Adipose tissue (tissue), 3 donors: ENCODE results near the gene LRRC34. TPM values are rescaled to one million over a fixed set of nuclear protein-coding genes. Genes with fewer than 3 reads are reported as not detected.

Experiments used
- H3K27ac ChIP-seq: one replicate; pipeline ENCODE4 v1.5.1; 2013; ENCODE audit warnings: low read depth, low read length
- WGBS, 3 donors: extraction: QIAGEN DNeasy Blood & Tissue Kit; methylation state at CpG; one replicate each; pipeline ENCODE4 v1.1.7; 2013; 5-methylcytosine and 5-hydroxymethylcytosine counted together
- polyA plus RNA-seq, 3 donors: library from polyadenylated mRNA; stranded (reverse); fragments of 200-250 nt; gene quantifications; one replicate each; pipeline ENCODE4 v1.2.3, GENCODE V29; 2013
- donor health status: healthy with polysubstance abuse.
- donor health status: Bipolar disorder and iron deficiency.
- donor health status: healthy.

Gene LRRC34
- polyA plus RNA-seq, 3 donors = 0.92 to 7.2 (median 3.7) TPM

DNA sequence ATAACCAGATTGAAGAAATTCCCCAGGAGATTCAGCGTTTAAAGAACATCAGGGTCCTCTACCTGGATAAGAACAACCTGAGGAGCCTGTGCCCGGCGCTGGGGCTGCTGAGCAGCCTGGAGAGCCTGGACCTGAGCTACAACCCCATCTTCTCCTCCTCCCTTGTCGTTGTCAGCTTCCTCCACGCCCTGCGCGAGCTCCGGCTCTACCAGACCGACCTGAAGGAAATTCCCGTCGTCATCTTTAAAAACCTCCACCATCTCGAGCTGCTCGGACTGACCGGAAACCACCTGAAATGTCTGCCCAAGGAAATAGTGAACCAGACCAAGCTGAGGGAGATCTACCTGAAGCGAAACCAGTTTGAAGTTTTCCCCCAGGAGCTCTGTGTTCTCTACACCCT is 9.4 kb upstream of the LRRC34 start:
- WGBS, 3 donors = 88 to 94% (median 90%) methylated on average over 15 of the region's 15 CpGs
- no peak overlapping the region for H3K27ac ChIP-seq

DNA sequence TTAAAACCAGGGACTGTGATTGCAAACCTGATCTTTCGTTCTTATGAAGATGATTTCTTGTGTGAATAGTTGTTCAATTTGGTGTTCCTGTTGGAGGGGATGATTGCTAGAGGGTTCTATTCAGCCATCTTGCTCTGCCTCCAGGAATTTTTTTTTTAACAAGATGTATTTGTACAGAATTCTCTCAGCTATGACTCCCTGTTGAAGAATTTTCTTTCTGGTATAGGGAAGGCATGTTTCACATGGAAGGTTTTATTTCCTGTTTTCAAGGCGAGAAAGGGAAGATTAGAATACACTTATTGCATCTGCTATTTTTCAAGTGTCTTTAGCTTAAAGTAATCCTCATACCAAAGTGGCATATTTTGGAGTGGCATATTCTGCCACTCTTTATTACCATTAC is 5.6 kb upstream of the LRRC34 start:
- WGBS, 3 donors = 67 to 93% (median 77%) methylated on average over 2 of the region's 2 CpGs
- no peak overlapping the region for H3K27ac ChIP-seq

DNA sequence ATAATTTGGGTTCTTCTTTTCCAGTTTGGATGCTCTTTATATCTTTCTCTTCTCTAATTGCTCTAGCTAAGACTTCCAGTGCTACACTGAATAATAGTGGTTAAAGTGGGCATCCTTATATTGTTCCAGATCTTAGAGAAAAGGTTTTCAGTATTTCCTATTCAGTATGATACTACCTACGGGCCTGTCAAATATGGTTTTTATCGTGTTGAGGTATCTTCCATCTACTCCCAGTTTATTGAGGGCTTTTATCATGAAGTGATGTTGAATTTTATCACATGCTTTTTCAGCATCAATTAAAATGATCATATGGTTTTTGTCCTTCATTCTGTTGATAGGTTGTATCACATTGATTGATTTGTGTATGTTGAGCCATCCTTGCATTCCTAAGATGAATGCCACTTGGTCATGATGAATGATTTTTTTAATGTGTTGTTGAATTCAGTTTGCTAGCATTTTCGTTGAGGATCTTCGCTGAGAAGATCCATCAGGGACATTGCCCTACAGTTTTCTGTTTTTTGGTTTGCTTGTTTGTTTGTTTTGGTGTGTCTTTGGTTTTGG is 3.0 kb upstream of the LRRC34 start:
- 93 to 99% (median 96%) methylated on average over 4 of the region's 4 CpGs for WGBS, 3 donors
- H3K27ac ChIP-seq = no peak overlapping the region

DNA sequence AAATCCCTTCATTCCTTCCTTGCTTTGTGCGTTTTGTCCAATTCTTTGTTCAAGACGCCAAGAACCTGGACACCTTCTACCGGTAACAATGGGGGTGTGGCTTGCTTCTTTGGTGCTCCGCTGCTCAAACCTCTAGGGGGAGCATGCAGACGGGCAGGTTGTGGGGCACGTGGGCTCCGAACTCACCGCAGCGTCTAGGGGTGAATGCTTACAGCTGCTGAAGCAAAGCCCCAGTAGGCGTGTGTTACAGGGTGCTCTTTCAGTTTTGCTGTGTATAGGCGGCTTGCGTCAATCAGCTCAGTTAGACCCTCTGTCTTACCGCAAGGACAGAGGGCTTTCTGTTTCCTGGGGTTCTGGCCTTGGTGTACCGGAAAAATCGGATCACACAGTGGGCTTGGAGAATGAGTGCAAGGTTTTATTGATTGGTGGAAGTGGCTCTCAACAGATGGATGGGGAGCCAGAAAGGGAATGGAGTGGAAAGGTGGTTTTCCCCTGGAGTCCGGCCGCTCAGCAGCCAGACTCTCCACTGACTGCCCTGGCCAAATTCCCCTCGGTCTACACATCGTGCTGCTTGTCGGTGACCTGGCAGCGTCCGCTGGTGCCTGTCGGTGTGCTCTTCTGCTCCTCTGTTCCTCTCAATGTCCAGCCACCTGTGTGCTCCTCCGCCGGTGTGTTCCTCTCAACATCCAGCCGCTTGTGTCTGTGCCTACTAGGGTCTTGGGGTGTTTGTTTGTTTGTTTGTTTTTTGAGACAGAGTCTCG is 1.2 kb upstream of the LRRC34 start:
- 57 to 64% (median 58%) methylated on average over 27 of the region's 27 CpGs for WGBS, 3 donors

DNA sequence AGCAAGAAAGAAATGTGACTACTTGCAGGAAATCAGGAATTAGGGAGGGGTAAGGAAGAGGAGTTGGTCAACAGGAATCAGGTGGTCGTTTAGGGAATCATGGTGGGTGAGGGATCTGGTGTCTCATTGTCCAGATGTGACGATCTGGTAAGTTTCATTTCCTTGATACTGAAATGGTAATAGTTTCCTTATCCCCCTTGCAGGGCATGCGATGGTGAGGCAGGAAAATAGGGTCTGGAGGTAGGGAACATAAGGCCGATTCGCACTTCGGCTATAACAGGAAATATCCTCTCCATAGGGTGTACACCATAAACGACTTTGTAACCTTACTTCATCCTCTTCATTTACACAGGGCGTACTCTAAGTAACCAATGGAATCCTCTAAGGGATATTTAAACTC is 574 bp upstream of the LRRC34 start:
- no peak overlapping the region for H3K27ac ChIP-seq

More for the DNA sequence above, 1.2 kb upstream of the LRRC34 start:
- no peak overlapping the region for H3K27ac ChIP-seq

DNA sequence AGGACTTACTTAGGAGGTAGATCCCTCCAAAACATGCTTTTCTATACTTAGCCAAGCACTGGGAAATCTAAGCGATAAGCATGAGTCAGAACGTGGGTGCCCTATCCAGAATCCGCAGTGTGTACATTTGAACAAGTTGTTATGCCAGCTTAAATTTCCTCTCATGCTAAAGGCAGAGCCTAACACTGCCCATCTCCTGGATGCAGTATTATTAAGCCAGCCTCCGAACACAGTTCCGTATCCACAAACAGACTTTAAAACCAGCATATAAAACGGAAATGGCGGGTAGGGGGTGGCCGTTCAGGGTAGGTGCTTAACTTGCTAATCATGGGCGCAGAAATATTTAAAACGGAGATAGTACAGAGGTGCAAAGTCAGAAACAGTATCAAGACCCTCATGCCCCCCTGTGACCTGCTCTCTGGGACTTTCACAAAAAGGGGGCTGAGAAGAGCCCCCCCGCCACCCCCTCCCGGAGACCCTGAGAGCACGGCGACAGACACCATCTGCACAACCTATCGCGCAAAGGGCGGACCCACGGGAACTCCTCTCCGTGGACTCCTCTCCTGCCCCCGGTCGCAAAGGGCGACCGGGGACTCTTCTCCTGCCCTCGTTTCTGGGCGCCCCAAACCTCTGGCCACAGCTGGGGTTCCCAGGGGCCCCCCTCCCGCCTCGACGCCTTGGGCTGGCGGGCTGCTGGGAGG is 923 bp downstream of the LRRC34 start:
- 1 to 6% (median 4%) methylated on average over 29 of the region's 29 CpGs for WGBS, 3 donors
- H3K27ac ChIP-seq = no peak overlapping the region

More for the DNA sequence above, 574 bp upstream of the LRRC34 start:
- WGBS, 3 donors = 30 to 69% (median 33%) methylated on average over 8 of the region's 8 CpGs

DNA sequence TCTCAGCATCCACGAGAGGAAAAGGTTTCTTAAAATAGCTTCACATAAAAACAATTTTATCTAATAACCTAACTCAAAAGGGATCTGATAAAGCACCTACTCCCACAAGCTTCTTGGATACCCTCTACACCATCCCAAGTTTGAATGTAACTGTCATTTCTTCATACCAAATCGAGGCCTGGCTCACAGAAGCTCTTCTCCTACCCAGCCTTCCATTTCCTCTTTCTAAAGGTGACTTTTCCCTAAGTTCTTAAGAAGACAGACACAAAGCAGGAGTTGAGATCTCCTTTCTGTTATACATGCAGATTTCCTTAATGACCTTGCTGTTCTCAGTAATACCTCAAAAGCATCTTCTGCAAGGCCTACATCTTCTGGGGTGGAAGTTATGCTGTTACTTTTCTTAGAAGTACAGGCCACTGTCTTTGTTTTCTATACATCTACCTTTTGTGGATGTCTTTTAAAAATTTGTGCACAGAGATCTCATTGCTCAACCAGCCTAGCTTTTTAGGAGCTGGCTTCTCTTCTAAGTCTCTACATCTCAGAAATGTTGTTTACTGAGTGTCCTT is 3.4 kb downstream of the LRRC34 start:
- 35 to 49% (median 35%) methylated on average over 2 of the region's 2 CpGs for WGBS, 3 donors
- no peak overlapping the region for H3K27ac ChIP-seq

DNA sequence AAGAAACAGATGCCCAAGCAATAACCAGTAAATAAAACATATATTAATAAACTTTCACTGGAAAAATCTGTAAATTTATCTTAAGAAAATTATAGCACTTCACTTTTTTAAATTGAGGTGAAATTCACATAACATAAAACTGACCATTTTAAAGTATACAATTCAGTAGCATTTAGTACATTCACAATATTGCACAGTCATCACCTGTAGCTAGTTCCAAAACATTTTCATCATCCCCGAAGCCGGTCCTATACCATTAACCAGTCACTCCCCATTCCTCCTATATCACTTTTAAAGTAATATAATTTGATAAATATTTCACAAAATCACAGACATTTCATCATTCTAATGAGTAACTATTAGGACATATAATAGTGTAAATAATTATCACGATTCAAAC is 8.0 kb downstream of the LRRC34 start:
- no peak overlapping the region for H3K27ac ChIP-seq
- 90 to 92% (median 90%) methylated on average over 3 of the region's 3 CpGs for WGBS, 3 donors

DNA sequence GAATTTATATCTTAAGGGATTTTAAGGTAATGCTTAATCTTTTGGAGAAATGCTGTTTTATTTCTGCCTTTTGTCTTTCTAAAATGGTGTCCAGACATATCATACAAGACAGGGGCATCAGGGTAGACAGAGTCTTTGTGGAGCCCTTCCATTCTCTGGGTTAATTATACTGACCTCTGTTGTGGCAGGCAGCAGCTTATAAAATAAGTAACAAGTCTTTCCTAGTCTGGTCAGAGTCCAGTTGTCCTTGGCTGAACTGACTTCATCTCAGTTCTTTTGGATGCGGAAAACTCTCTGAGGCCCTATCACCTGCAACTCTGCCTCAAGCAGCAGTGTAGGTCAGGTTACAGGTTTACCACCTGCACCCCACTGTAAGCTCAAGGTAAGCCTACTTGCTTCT is 20.3 kb downstream of the LRRC34 start:
- WGBS, 3 donors = 96 to 100% (median 98%) methylated on average over 1 of the region's 1 CpG
- H3K27ac ChIP-seq = no peak overlapping the region

DNA sequence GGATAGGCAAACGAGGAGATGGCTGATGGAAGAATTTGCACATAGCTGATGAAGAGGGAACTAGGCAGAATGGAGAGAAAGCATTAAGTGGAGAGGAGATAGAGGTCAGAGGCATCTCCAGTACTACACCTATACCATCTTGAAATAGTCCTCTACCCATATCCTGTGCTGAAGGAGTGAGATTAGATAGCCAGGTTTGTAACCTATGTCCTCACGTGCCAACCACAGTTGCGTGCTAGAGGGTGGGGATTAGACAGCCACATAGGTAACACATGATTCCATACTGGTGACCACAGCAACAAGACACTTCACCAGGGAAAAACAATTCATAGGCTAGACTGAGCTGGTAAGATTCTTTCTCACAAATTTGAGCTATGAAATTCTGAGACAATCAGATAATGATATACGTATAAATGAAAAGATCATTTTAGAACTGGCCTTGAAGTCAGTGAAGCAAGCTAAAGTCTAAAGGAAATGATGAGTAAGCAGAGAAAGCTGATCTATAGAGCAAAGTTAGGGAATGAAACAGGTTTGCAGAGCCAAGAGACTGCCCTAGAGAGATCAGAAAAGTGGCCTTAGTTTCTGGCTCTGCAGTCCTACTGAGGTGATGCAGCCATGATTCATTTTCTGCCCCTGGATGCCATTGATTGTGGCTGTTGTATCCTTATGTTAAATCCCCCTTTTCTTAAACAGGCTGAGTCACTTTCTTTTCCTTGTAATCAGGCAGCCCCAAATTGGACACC is 21.8 kb downstream of the LRRC34 start:
- no peak overlapping the region for H3K27ac ChIP-seq
- 89 to 97% (median 92%) methylated on average over 4 of the region's 4 CpGs for WGBS, 3 donors

DNA sequence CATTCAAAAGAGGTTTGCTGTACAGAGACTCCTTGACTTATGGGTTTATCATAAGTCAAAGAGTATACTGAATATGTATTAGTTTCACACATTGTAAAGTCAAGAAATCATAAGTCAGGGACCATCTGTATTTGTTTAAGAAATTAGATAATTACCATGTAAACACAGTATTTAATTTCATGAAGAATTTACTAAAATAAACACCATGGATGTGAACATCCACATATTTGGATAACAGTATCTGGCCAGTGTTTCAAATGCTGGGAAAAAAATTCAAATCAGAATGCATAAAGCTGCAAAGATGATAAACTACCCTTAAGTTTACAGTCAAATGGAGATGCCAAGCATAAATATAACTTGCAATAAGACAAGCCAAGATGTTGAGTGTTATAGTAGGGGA is 22.5 kb downstream of the LRRC34 start:
- no peak overlapping the region for H3K27ac ChIP-seq

DNA sequence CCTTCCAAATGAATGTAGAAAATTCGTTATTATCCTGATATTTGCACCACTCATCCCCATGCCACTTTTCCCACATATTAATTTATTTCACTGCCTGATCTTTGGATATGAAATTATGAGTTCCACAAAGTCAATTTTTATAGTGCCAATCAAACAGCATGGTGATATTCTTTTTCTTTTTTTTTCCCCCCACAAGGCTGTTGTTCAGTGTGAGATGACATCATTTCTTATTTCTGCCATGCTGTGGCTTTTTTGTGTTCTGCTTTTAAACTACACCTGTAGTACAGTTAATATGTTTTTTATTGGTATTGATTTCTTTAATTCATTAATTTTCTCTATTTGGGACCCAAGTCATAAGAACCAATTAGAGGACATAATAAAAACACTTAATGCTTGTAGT is 24.9 kb downstream of the LRRC34 start:
- WGBS, 3 donors = 54 to 81% (median 57%) methylated on average over 1 of the region's 1 CpG
- H3K27ac ChIP-seq = no peak overlapping the region

DNA sequence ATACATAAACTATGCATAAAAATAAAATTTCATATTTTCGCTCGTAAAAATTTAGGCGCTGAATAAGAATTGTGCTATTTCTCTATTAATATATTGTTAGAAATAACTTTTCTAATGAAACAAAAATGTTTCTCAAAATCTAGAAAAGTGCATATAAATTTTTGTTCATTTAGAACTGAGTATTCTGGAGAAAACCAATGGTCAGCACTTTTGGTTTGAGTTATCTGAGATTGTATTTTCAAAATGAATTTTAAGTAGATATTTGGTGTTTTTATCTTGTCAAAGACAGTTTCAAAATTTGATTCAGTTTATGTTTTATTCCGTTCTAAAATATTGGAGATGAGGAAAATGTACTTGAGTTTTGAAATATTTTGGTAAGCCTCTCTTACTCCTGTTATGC is 25.6 kb downstream of the LRRC34 start:
- H3K27ac ChIP-seq = no peak overlapping the region
- WGBS, 3 donors = 98% methylated on average over 4 of the region's 4 CpGs

DNA sequence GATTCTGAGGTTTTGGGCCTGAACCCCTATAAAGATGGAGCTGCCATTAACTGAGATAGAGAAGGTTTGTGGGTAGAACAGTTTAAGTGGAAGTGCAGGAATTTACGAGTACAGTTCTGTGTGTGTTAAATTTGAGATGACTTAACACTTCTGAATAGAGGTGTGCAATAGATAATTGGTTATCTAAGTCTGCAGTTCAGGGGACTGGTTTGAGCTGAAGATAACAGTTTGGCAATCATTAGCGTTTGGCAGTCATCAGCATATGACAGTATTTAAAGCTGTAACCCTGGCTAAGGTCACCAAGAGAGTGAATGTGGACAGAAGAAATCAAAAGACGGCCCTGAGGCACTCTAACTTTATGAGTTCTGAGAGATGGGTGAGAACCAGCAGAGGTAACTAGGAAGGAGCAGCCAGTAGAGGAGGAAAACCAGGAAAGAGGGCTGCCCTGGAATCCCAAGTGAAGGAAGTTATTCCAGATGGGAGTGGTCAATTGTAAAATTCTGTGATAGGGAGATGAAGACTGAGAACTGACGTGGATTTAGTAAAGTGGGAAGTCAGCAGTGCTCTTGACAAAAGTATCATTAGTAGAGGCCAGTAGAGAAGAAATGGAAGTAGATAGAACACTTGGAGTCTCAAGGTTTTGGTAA is 31.4 kb downstream of the LRRC34 start:
- no peak overlapping the region for H3K27ac ChIP-seq
- 77 to 84% (median 80%) methylated on average over 4 of the region's 4 CpGs for WGBS, 3 donors

DNA sequence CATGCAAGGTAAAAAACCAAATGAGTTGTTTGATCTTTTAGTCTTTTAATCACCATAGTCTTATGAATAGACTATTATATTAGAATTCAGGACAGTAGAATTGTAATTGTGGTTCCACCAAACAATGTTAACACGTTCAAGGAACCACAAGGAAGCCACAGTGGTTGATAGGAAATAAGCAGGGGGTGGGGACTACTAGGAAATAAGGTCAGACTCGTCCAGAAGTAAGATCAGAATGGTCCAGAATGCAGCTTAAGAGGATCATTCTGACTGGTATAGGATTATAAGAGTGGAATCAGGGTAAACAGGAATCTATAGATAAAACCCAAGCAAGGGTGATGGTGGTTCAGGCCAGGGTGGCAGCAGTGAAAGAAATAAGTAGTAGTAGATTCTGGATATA is 32.0 kb downstream of the LRRC34 start:
- H3K27ac ChIP-seq = no peak overlapping the region
- WGBS, 3 donors = 37 to 66% (median 43%) methylated on average over 2 of the region's 2 CpGs

DNA sequence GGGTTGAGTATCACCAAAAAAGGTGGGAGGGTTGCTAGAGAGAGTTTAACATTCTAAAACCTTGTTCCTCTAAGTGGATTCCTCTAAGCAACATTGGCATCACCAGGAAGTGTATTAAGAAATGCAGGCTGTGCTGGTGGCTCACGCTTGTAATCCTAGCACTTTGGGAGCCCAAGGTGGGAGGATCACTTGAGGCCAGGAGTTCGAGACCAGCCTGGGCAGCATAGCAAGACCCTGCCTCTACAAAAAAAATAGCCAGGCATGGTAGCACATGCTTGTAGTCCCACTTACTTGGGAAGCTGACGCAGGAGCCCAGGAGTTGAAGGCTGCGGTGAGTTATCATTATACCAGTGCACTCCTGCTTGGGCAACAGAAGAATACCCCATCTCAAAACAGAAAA is 34.9 kb downstream of the LRRC34 start:
- 66 to 85% (median 81%) methylated on average over 4 of the region's 4 CpGs for WGBS, 3 donors
- no peak overlapping the region for H3K27ac ChIP-seq

DNA sequence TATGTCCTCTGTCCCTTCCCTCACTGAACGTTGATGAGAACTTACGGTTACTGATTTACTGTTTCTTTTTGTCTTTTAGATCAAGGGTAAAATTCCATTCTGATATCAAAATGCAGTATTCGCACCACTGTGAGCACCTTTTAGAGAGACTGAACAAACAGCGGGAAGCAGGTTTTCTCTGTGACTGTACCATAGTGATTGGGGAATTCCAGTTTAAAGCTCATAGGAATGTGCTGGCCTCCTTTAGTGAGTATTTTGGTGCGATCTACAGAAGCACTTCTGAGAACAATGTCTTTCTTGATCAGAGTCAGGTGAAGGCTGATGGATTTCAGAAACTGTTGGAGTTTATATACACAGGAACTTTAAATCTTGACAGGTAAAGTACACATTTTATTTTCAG is 38.5 kb downstream of the LRRC34 start:
- H3K27ac ChIP-seq = no peak overlapping the region
- 32 to 68% (median 52%) methylated on average over 5 of the region's 5 CpGs for WGBS, 3 donors
